PC-3 (cell line): ENCODE measurements around the gene YES1. TPM values are rescaled to one million over a fixed set of nuclear protein-coding genes. Genes with fewer than 3 reads are reported as not detected.
A peak's percentile ranks its signal among the peaks of the same experiment; 100 is the strongest.

ENCODE experiments used
- ATAC-seq: fragments of 200-7000 bp; cut with Tn5 transposase; 2 replicates; pipeline ENCODE4 v1.9.1; 2020; ENCODE audit warnings: mild to moderate bottlenecking, moderate library complexity
- BruUV-seq: library from RNA; stranded (reverse); fragments of 400-500 nt; replicated peaks from 2 replicates; lab custom pipeline; 2021; lab: Mats Ljungman, UMichigan
- CTCF ChIA-PET: fragments of 300-600 bp; sonication (Branson Sonifier 250); formaldehyde crosslinking; loops from one replicate; lab custom pipeline; 2022; ENCODE audit warnings: antibody characterized with exemption; lab: Charles Lee
- POLR2A ChIA-PET: fragments of 300-600 bp; sonication (Branson Sonifier 250); formaldehyde crosslinking; loops from one replicate; lab custom pipeline; 2022; ENCODE audit warnings: antibody characterized with exemption; ENCODE audit not compliant: unreplicated experiment; lab: Charles Lee
- DNase-seq: peaks from one replicate; pipeline ENCODE4 v3.0.0-alpha.2; 2015
- H2AFZ ChIP-seq: fragments of 300-600 bp; sonication (generic); 2 replicates; pipeline ENCODE4 v1.6.0; 2016; ENCODE audit warnings: antibody characterized with exemption, low read length
- H3F3A ChIP-seq: fragments of 300-600 bp; sonication (generic); one replicate; pipeline ENCODE4 v1.6.0; 2017; ENCODE audit warnings: antibody characterized with exemption, low read length, control low read depth, mild to moderate bottlenecking; ENCODE audit not compliant: unreplicated experiment
- H3K27ac ChIP-seq: fragments of 300-600 bp; sonication (generic); 2 replicates; pipeline ENCODE4 v1.5.1; 2016; ENCODE audit warnings: mild to moderate bottlenecking, low read length
- H3K27me3 ChIP-seq: fragments of 300-600 bp; sonication (generic); 2 replicates; pipeline ENCODE4 v1.6.1; 2016; ENCODE audit warnings: low read length, mixed read lengths
- H3K36me3 ChIP-seq: fragments of 300-600 bp; sonication (generic); 2 replicates; pipeline ENCODE4 v1.6.1; 2016; ENCODE audit warnings: low read depth, mixed run types, low read length, mixed read lengths
- H3K4me1 ChIP-seq: fragments of 300-600 bp; sonication (generic); 2 replicates; pipeline ENCODE4 v1.5.1; 2016; ENCODE audit warnings: low read length; ENCODE audit not compliant: insufficient read depth
- H3K4me2 ChIP-seq: fragments of 300-600 bp; sonication (generic); 2 replicates; pipeline ENCODE4 v1.6.0; 2016; ENCODE audit warnings: low read length
- H3K4me3 ChIP-seq: fragments of 300-600 bp; sonication (generic); 2 replicates; pipeline ENCODE4 v1.5.1; 2016; ENCODE audit warnings: mild to moderate bottlenecking, low read length, mixed read lengths
- H3K79me2 ChIP-seq: fragments of 300-600 bp; sonication (generic); 2 replicates; pipeline ENCODE4 v1.6.1; 2017; ENCODE audit warnings: low read length, mixed read lengths
- H3K9ac ChIP-seq: fragments of 300-600 bp; sonication (generic); 2 replicates; pipeline ENCODE4 v1.6.0; 2016; ENCODE audit warnings: mild to moderate bottlenecking, low read length
- H3K9me2 ChIP-seq: fragments of 300-600 bp; sonication (generic); replicated peaks from 2 replicates; pipeline ENCODE4 v1.6.1; 2016; ENCODE audit warnings: mixed run types, low read length, mixed read lengths
- H3K9me3 ChIP-seq: fragments of 300-600 bp; sonication (generic); 2 replicates; pipeline ENCODE4 v1.6.1; 2016; ENCODE audit warnings: low read length, mixed read lengths
- H4K20me1 ChIP-seq: fragments of 300-600 bp; sonication (generic); 2 replicates; pipeline ENCODE4 v1.6.1; 2016; ENCODE audit warnings: low read length, mixed read lengths
- EZH2 ChIP-seq: fragments of 300-600 bp; sonication (generic); IDR thresholded peaks from one replicate; pipeline ENCODE4 v1.6.1; 2017; ENCODE audit warnings: antibody characterized with exemption, mild to moderate bottlenecking, low read length; ENCODE audit not compliant: unreplicated experiment
- EZH2phosphoT487 ChIP-seq: fragments of 300-600 bp; sonication (generic); IDR thresholded peaks from 2 replicates; pipeline ENCODE4 v1.6.1; 2018; ENCODE audit warnings: mild to moderate bottlenecking, antibody characterized with exemption, low read length, borderline replicate concordance
- intact Hi-C: fragments of 100-400 bp; cut with micrococcal nuclease; formaldehyde crosslinking; loops from 2 replicates; pipeline ENCODE4 v1.9.0; 2023
- total RNA-seq: library from RNA; depleted of rRNA; stranded (reverse); fragments of >200 nt; gene quantifications from 2 replicates; pipeline ENCODE4 v1.2.3, GENCODE V29; 2014
- TF ChIP-seq, protein P1 (sequence below): fragments of 300-600 bp; sonication (generic); conservative IDR thresholded peaks from 2 replicates; pipeline ENCODE4 v1.5.1; 2017; ENCODE audit warnings: antibody characterized with exemption, low read depth, mild to moderate bottlenecking, low read length

YES1 gene
- total RNA-seq, 1 experiment from 2014 or later, result 73.5 TPM

- ChIA-PET POLR2A (no interaction called here), CTCF (no interaction called here)
- Histone ChIP-seq H3K36me3 (peaks cover 3% of the 10 kb centered on the region; the same call in 1 of the 2 replicates), H2AFZ (no peak overlapping the region), H3K4me1 (peaks cover 13% of the 10 kb centered on the region), H3K27ac (no peak overlapping the region), H3F3A (no peaks in the 10 kb centered on the region), H3K4me2 (peak overlapping the region; percentile 89), H3K27me3 (no peaks in the 10 kb centered on the region), H3K4me3 (peak overlapping the region; percentile 80), H3K79me2 (peaks cover 43% of the 10 kb centered on the region), H4K20me1 (no peaks in the 10 kb centered on the region), H3K9me3 (no peaks in the 10 kb centered on the region), H3K9ac (peak overlapping the region; percentile 92), H3K9me2 (no peaks in the 10 kb centered on the region)
- no TSS peak for BruUV-seq
- no peak for DNase-seq
- no peak for ATAC-seq
- no peak for TF ChIP-seq EZH2phosphoT487
- TF ChIP-seq, protein P1, sequence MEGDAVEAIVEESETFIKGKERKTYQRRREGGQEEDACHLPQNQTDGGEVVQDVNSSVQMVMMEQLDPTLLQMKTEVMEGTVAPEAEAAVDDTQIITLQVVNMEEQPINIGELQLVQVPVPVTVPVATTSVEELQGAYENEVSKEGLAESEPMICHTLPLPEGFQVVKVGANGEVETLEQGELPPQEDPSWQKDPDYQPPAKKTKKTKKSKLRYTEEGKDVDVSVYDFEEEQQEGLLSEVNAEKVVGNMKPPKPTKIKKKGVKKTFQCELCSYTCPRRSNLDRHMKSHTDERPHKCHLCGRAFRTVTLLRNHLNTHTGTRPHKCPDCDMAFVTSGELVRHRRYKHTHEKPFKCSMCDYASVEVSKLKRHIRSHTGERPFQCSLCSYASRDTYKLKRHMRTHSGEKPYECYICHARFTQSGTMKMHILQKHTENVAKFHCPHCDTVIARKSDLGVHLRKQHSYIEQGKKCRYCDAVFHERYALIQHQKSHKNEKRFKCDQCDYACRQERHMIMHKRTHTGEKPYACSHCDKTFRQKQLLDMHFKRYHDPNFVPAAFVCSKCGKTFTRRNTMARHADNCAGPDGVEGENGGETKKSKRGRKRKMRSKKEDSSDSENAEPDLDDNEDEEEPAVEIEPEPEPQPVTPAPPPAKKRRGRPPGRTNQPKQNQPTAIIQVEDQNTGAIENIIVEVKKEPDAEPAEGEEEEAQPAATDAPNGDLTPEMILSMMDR, result no peak
- TF ChIP-seq EZH2, result no peak
- intact Hi-C loops, result loop anchor here (1.0 kb wide), 1 partner anchor 7 kb away; no protein-coding TSS in a partner anchor
Measured at GRCh38 chr18:710418-711300, 101.4 kb downstream of the YES1 start.

- Histone ChIP-seq H4K20me1 (no peaks in the 10 kb centered on the region), H3K27me3 (no peaks in the 10 kb centered on the region), H3K9ac (no peak overlapping the region), H3K9me2 (no peaks in the 10 kb centered on the region), H3F3A (no peaks in the 10 kb centered on the region), H3K4me3 (no peak overlapping the region), H3K4me2 (no peak overlapping the region), H3K9me3 (no peaks in the 10 kb centered on the region), H3K79me2 (peaks cover 43% of the 10 kb centered on the region), H3K36me3 (peaks cover 7% of the 10 kb centered on the region), H3K4me1 (peaks cover 10% of the 10 kb centered on the region), H3K27ac (no peak overlapping the region), H2AFZ (no peak overlapping the region)
- DNase-seq, result peak; percentile 4
- no peak for TF ChIP-seq EZH2phosphoT487
- no peak for TF ChIP-seq EZH2
- TF ChIP-seq, protein P1, result no peak
- no TSS peak for BruUV-seq
- intact Hi-C loops, result loop anchor here (10.0 kb wide), 1 partner anchor 55 kb away; the partner anchor contains the start of gene TYMS
- ATAC-seq, result no peak
- ChIA-PET POLR2A (no interaction called here), CTCF (no interaction called here)
Measured at GRCh38 chr18:709771-710170, 102.3 kb downstream of the YES1 start.

DNA sequence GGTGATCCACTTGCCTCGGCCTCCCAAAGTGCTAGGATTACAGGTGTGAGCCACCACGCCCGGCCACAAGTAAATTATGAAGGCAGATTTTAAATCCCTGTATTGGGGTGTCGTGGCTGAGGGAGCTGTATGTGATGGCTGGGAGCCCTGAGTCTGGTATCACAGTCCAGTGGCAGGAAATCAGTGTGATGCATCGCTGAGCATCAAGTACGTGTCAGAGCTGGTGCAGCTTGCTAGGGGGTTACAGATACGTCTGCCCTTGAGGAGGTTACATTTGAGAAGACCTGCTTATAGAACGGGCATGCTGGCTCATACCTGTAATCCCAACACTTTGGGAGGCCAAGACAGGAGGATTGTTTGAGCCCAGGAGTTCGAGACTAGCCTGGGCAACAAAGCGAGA, 103.9 kb downstream of the YES1 start:
- POLR2A ChIA-PET, result no interaction called here
- CTCF ChIA-PET, result no interaction called here
- no TSS peak for BruUV-seq
- Histone ChIP-seq H2AFZ (no peak overlapping the region), H3K9ac (no peak overlapping the region), H3K9me3 (no peaks in the 10 kb centered on the region), H4K20me1 (no peaks in the 10 kb centered on the region; the same call in 1 of the 2 replicates), H3K4me1 (peaks cover 24% of the 10 kb centered on the region), H3K27ac (no peak overlapping the region), H3K27me3 (no peaks in the 10 kb centered on the region), H3K36me3 (peaks cover 8% of the 10 kb centered on the region), H3K9me2 (no peaks in the 10 kb centered on the region), H3K4me2 (no peak overlapping the region), H3K79me2 (peaks cover 43% of the 10 kb centered on the region), H3K4me3 (no peak overlapping the region), H3F3A (peaks cover 8% of the 10 kb centered on the region)
- intact Hi-C loops, result loop anchor here (10.0 kb wide), 1 partner anchor 53 kb away; the partner anchor contains the start of gene TYMS
- TF ChIP-seq EZH2phosphoT487, result no peak
- no peak for TF ChIP-seq EZH2
- TF ChIP-seq, protein P1, result no peak
- no peak for ATAC-seq
- DNase-seq, result no peak
